Lower lobe of right lung (tissue), 2 donors: ENCODE data around the gene ACBD4. TPM values are rescaled to one million over a fixed set of nuclear protein-coding genes. Genes with fewer than 3 reads are reported as not detected.
A peak's percentile ranks its signal among the peaks of the same experiment; 100 is the strongest.
"Not testable (repeated sequence)": the region's sequence is repeated elsewhere in the genome, so short reads cannot be mapped to it uniquely, and the experiment has no call there.

Source experiments
- ATAC-seq, 2 donors: fragments of 200-7000 bp; cut with Tn5 transposase; one replicate each; pipeline ENCODE4 v1.9.1; 2020 to 2022; ENCODE audit warnings: mild to moderate bottlenecking in 2 of 2, moderate library complexity in 2 of 2
- DNase-seq: peaks from one replicate; pipeline ENCODE4 v3.0.0-alpha.2; 2020
- H3K27ac ChIP-seq: fragments of 200-600 bp; one replicate; pipeline ENCODE4 v1.8.0; 2022
- H3K27me3 ChIP-seq: fragments of 200-600 bp; one replicate; pipeline ENCODE4 v1.8.0; 2022; ENCODE audit warnings: low read depth
- H3K36me3 ChIP-seq: fragments of 200-600 bp; one replicate; pipeline ENCODE4 v1.8.0; 2022; ENCODE audit warnings: mild to moderate bottlenecking
- H3K4me1 ChIP-seq: fragments of 200-600 bp; one replicate; pipeline ENCODE4 v1.8.0; 2022
- H3K4me3 ChIP-seq: fragments of 200-600 bp; one replicate; pipeline ENCODE4 v1.8.0; 2022; ENCODE audit warnings: mild to moderate bottlenecking
- H3K9me3 ChIP-seq: fragments of 200-600 bp; one replicate; pipeline ENCODE4 v1.8.0; 2022
- CTCF ChIP-seq: fragments of 200-600 bp; IDR thresholded peaks from one replicate; pipeline ENCODE4 v1.8.0; 2022; ENCODE audit warnings: antibody characterized with exemption, mild to moderate bottlenecking
- intact Hi-C: fragments of 100-400 bp; cut with DNase I; formaldehyde crosslinking; loops from one replicate; pipeline ENCODE4 v1.11.0; 2022
- total RNA-seq: library from RNA; stranded (reverse); fragmentation: NEBNext Ultra II Directional; extraction: Animal tissue kit (Norgen Biotek cat#: 25700); gene quantifications from one replicate; pipeline ENCODE4 v1.2.1, GENCODE V29; 2021
- donor health status: DM: no; HTN: yes; CAD: no; lungs with severe emphysema.

The ACBD4 gene
- total RNA-seq, 1 donor from 2014 or later: 16.6 TPM

- Histone ChIP-seq H3K4me1 (peaks cover 41% of the 10 kb centered on the region), H3K27ac (peak overlapping the region; percentile 44), H3K36me3 (peaks cover 13% of the 10 kb centered on the region), H3K4me3 (no peak overlapping the region), H3K9me3 (no peaks in the 10 kb centered on the region), H3K27me3 (no peaks in the 10 kb centered on the region)
- DNase-seq (no peak), ATAC-seq (no peak)
- no peak for TF ChIP-seq CTCF
- intact Hi-C loops: no loop called here
These were observed 12.3 kb upstream of the ACBD4 start for GRCh38 chr17:45123076-45123770.

GRCh38 chr17:45123930-45124796, 11.3 kb upstream of the ACBD4 start:
- TF ChIP-seq CTCF: no peak
- intact Hi-C loops: no loop called here
- DNase-seq (no peak), ATAC-seq (peak; percentile 66)
- no peaks in the 10 kb centered on the region for H3K9me3 ChIP-seq
- peaks cover 13% of the 10 kb centered on the region for H3K36me3 ChIP-seq
- H3K4me1 ChIP-seq: peaks cover 51% of the 10 kb centered on the region
- H3K27me3 ChIP-seq: no peaks in the 10 kb centered on the region
- H3K4me3 ChIP-seq: no peak overlapping the region
- peak overlapping the region; percentile 44 for H3K27ac ChIP-seq

- H3K27ac ChIP-seq: peak overlapping the region; percentile 44
- not testable (repeated sequence) for H3K27me3 ChIP-seq
These were observed 10.7 kb upstream of the ACBD4 start for GRCh38 chr17:45124797-45125122.

GRCh38 chr17:45125509-45125908, 10.0 kb upstream of the ACBD4 start:
- H3K27me3 ChIP-seq: no peaks in the 10 kb centered on the region
- DNase-seq (no peak), ATAC-seq (no peak)
- H3K9me3 ChIP-seq: no peaks in the 10 kb centered on the region
- peaks cover 3% of the 10 kb centered on the region for H3K36me3 ChIP-seq
- H3K27ac ChIP-seq: no peak overlapping the region
- H3K4me3 ChIP-seq: no peak overlapping the region
- peaks cover 57% of the 10 kb centered on the region for H3K4me1 ChIP-seq
- intact Hi-C loops: no loop called here
- no peak for TF ChIP-seq CTCF

More at GRCh38 chr17:45124797-45125122, 10.7 kb upstream of the ACBD4 start:
- ATAC-seq, DNase-seq, H3K4me3 ChIP-seq, intact Hi-C loops, H3K9me3 ChIP-seq: not testable (repeated sequence)
- Histone ChIP-seq H3K36me3 (peaks cover 10% of the 10 kb centered on the region), H3K4me1 (peaks cover 55% of the 10 kb centered on the region)

GRCh38 chr17:45127207-45127547, 8.3 kb upstream of the ACBD4 start:
- TF ChIP-seq CTCF: no peak
- intact Hi-C loops: no loop called here
- no peaks in the 10 kb centered on the region for H3K9me3 ChIP-seq

More at GRCh38 chr17:45127207-45127547, 8.3 kb upstream of the ACBD4 start:
- Histone ChIP-seq H3K36me3 (no peaks in the 10 kb centered on the region), H3K4me1 (peaks cover 72% of the 10 kb centered on the region), H3K27me3 (no peaks in the 10 kb centered on the region), H3K4me3 (no peak overlapping the region), H3K27ac (peak overlapping the region; percentile 47)
- DNase-seq: no peak
- no peak for ATAC-seq
